Effector CD4-positive, alpha-beta T cell (primary cell): ENCODE measurements around the gene COX5B.
A peak's percentile ranks its signal among the peaks of the same experiment; 100 is the strongest.
"Not testable (repeated sequence)": the region's sequence is repeated elsewhere in the genome, so short reads cannot be mapped to it uniquely, and the experiment has no call there.

Source experiments
- DNase-seq: peaks from one replicate; pipeline ENCODE4 v3.0.0-alpha.2; 2020
- total RNA-seq: gene quantifications from one replicate; lab custom pipeline; 2026; lab: John Stamatoyannopoulos, UW

The COX5B gene, protein sequence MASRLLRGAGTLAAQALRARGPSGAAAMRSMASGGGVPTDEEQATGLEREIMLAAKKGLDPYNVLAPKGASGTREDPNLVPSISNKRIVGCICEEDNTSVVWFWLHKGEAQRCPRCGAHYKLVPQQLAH
- total RNA-seq = 29.3 reads per million, percentile 55 among the genes with 10 or more reads in this experiment

DNA sequence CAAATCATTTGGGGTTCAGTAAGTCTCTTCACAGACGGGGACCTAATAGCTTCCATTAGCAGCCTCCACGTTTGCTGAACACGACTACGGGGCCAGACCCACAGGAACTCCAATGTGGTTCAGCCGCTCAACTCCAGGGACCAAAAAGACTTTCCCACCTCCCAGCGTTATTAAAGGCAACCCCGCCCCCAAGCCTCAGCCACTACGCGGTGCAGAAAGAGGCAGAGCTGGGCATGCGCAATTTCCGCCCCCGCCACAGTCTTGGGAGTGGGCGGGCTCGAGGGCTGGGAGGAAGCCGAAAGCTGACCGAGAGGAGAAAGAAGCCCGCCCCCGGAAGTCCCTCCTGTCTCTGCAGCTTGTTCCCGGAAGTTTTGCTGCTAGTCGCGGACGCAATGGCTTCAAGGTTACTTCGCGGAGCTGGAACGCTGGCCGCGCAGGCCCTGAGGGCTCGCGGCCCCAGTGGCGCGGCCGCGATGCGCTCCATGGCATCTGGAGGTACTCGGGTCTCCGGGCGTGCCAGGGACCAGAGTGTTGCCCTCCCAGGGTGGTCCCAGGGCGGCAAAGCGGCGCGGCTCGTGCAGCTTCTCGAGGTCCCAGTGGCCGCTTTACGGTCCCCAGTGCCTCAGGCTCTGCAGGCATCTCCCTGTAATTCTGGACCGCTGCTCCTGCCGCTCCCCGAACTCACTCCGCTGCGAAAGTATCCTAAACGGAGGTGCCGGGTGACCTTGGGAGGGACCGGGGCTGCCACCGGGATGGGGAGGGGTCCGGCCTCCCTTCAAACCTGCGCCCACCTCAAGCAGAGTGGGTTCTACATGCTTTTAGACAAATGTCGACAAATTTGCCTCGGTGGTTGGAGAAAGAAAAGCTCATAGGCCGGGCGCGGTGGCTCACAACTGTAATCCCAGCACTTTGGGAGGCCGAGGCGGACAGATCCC is at the start of gene COX5B:
COX5B (plus strand) TSS at position 368 of the 935 bp plus-strand sequence; CDS start at position 393, 25 bp downstream.
- DNase-seq = peak; percentile 98

DNA sequence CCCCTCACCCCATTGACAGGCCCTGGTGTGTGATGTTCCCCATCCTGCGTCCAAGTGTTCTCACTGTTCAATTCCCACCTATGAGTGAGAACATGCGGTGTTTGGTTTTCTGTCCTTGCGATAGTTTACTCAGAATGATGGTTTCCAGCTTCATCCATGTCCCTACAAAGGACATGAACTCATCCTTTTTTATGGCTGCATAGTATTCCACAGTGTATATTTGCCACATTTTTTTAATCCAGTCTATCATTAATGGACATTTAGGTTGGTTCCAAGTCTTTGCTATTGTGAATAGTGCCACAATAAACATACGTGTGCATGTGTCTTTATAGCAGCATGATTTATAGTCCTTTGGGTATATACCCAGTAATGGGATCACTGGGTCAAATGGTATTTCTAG is 49.7 kb upstream of the COX5B start:
- not testable (repeated sequence) for DNase-seq

DNA sequence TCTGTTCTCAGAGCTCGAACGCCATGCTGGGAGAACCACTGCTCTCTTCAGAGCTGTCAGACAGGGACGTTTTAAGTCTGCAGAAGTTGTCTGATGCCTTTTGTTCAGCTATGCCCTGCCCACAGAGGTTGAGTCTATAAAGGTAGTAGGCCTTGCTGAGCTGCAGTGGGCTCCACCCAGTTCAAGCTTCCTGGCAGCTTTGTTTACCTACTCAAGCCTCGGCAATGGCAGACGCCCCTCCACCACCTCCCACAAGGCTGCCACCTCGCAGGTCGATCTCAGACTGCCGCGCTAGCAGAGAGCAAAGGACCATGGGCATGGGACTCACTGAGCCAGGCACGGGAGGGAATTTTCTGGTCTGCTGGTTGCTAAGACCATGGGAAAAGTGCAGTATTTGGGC is 44.3 kb upstream of the COX5B start:
- not testable (repeated sequence) for DNase-seq

DNA sequence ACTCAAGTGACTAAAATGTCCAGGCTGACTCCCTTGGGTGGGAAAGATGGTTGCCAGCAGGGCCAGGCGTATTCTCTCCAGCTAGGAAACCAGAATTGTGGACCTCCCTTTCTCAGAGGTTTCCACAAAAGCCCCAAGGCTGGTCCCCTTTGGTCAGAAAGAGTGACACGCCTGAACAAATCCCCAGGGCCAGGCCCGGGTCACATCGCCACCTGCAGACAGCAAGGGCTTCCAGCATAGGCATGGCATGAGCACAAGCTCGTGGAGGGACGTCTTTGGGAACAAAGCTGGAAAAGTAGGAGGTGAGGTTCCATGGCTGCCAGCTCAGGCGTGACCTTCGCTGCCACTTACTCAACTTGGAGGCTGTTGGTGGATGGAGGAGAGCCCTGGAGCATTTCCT is 40.8 kb upstream of the COX5B start:
- DNase-seq = not testable (repeated sequence)

DNA sequence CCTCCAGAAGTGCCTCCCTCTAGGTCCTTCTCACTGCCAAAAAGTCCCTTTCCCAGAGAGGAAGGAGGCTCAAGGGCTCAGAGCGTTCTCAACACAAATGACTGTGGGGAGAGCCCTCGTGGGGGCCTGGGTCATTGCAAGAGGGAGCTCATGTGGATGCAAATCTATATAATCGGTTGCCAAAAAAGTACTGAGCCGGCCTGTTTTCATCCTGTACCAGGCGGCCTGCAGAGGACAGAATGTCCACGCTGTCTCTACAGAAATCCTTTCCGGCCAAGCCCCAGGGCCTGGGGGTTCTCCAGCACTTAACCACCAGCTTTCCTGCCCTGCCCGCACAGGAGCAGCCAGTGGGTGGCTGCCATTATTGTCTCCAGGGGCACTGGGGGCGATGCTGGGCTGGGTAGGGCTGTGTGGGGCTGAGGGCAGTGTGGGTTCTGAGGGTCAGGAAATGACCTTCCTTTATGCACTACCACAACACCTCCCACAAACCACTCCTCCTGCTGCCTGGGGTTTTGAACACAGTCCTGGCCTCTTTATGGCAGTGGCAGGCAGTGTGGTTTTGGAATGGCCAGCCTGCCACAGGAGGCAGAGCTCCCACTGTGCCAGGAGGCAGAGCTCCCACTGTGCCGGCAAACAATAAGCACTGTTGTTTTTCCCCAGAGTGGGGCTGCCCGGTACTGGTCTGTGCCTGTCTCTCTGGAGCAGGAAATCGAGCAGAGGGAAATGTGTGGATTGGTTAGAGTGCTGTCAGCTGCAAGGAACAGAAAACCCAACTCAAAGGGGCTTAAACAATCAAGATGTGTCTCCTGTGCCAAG is 40.1 kb upstream of the COX5B start:
- DNase-seq = not testable (repeated sequence)

DNA sequence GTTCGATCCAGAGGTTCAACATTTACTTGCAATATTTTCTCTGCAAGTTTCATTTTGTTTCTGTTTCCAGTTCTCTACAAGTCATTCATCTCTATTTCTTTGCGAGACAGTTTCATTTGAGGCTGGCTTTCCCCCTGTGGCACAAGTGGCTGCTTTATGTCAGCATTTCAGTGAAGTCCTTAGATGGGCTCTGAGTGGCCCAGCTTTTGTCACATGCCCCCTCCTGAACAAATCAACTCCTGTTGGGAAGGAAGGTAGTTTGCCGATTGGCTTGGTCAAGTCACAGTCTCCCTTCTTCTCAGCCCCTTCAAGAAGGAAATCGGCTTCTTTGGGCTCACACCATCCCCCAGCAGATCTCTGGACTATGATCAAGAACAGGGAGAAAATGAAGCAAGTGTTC is 37.1 kb upstream of the COX5B start:
- not testable (repeated sequence) for DNase-seq

DNA sequence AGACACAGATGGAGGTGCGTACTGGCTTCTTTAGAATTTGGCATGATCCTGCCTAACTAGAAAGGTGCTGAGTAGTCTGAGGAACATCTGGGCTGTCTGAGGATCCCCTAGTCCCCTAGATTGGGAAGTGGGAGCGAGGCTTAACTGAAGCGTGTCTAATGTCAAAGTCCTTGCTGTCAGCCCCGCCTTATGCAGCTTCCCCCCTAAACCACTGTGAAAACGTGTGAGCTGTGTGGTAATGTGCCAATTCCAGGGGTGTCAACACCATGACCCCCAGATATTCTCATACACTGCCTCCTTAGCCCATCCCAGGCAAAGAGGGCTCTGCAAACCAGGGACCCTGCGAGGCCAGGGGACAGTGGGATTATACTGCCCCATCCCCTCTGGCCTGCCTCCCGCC is 34.0 kb upstream of the COX5B start:
- not testable (repeated sequence) for DNase-seq

DNA sequence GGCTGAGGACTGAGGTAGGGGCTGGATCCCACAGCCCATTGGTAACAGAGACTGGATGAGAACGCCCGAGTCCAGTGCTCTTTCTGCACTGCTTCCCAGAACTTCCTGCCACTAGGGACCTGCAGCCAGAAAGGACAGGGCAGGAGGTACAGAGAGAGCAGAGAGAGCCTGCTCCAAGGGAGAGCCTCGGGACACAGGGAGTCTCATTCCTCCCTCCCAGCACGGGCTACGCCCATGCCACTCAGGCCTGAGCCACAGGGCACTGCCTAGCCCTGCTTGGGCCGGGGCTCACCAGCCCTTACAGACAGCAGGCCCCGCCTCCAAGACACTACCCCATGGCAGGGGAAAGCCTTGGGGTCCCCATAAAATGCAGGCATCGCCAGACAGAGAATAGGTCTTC is 30.1 kb upstream of the COX5B start:
- DNase-seq = not testable (repeated sequence)

DNA sequence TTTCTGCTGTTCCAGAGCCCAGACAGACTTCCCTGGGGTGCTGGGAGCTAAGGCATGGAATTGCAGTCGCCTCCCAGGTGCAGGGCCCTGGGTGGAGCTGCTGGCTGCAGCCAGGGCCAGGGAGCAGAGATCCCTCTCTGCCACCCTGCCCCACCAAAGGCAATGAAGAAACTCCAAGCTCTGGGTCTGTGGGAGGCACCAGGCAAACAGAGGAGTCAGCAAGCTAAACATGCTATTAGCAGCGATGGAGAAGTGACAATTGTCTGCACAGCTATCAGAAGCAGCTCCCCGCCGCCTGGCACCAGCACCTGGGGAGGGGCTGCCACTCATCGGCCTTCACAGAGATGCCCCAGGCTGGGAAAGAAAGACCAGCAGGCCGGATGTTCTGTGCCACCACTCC is 28.0 kb upstream of the COX5B start:
- DNase-seq = no peak

DNA sequence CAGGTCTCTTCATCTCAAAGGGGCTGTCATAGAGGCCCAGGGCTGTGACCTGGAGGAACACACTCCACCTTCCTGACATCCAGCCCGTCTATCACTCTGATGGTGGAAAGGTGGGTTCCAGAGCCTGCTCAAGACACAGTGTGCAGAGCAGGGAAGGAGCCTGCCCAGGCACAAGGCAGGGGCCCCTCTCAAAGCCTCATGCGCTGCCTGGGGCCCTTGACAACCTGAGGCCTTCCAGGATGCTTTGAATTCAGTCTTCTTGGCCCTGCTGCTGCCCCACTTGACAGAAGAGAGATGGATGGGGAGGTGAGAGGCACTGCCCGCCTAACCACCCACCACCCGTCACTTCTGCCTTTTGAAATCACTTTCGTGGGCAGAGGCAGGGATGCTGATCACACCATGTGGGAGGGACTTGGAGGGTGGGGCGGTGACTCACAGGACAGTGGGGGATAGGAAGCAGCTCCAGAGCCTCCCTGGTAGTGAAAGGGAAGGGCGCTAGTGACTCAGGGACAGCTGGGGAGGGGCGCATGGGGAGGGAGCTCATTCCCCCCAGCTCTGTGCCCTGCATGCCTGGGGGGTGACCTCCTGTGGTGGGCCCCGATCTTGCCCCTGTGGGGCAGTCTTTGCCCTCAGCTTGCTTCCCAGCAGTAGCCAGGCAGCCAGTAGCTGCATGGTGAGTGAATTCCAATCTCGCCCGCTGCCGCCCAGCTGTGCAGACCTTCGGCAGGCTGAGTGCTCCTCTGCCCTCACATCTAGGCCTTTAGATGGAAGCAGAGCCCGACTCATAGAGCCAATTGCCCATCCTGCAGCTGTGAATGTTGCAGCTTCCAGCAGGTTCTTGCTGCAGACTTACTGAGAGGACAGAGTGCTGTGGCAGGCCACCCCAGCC is 26.7 kb upstream of the COX5B start:
- not testable (repeated sequence) for DNase-seq

DNA sequence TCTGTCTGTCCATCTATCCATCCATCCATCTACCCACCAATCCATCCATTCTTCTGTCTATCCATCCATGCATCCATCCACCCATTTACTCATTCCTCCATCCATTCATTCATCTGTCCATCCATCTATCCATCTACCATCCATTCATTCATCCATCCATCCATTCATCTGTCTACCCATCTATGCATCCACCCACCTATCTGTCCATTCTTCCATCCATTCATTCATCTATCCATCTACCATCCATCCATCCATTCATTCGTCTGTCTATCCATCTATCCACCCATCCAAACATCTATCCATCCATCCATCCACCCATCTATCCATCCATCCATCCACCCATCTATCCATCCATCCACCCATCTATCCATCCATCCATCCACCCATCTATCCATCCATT is 25.4 kb upstream of the COX5B start:
- not testable (repeated sequence) for DNase-seq

DNA sequence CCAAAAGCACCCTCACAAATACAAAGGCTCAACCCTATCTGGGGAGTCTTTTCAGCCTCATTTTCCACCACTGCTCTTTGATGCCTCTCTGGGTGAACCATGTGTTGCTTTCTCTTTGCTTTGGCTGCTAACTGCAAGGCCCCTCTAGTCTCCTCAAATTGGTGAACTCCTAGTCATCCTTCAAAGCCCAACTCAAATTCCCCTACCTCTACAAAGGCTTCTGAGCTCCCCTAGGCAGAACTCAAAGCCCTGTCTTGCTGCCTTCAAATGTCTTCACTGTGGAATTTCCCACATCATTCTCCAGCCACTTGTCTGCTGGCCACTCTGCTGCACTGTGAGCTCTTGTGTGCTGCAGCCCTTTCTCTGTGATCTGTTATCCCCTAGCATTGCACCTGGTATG is 22.9 kb upstream of the COX5B start:
- DNase-seq = not testable (repeated sequence)

DNA sequence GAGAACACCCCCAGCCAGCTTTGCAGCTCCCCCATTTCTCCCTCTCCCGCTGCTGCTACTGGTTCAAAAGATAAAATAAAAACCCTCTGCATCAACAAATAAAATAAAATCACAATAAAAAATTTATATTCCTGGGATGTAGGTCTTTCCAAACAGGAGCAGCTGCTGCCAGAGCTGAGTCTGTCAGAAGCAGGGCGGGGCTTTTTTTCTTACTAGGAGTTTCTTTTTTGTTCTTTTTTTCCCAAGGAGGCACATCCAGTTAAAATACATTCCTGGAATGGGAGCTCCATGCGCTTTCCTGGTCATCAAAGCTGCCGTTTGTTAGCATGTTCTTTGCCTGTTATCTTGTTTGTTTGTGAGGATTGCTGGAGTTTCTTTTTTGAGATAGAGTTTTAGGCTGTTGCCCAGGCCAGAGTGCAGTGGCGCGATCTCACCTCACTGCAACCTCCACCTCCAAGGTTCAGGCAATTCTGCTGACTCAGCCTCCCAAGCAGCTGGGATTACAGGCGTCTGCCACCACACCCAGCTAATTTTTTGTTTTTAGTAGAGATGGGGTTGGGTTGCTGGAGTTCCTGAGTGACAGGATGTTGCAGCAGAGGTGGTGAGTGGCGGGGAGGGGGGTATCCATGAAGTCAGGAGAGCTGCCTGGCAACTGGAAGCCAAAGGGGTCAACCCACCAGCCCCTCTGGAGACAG is 20.4 kb upstream of the COX5B start:
- DNase-seq = not testable (repeated sequence)

DNA sequence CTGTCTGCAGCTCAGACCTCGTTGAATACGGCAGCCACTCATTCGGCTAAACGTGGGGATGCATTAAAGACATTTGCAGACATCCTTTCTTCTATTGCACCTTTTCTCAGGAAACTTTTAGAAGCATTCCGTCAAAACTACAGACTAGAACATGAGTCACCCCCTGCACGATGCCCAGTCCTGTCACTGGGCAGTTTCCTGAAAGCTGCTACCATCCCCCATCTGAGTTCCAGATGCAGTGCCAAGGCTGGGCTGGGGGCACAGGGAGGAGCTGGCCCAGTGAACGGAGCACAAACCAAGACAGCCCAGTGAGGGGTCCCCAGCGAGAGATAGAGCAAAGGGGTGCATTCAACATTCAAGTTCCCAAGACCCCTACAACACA is 19.8 kb upstream of the COX5B start:
- not testable (repeated sequence) for DNase-seq

DNA sequence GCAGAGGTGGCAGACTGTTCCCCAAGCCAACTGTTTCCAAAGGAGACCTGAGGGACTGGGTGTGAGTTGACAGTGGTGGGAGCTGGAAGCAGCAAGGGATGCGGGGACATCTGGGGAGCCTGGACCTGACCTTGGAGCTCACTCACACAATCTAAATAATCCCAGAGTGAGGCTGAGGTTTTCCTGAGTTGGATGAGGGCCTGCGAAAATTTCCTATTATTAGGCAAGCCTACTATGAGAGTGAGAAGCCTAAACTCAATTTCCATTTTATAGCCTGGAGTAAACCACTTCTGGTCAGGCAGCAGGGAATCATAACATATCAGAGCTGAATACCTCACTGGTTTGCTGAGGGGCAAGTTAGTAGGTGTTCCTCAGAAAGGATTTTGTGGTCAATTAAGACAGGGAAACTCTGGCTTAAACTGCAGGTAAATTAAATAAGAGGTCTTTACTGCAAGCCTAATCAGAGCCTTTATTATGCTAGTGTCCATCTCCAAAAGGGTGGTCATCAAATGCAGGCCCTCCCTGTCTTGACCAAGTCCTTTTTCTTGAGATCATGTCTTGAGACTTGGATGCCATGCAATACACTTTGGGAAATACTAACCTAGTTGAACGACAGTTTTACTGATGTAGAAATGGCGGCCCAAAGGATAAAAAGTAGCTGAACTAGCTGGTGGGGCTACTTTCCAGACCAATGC is 1.7 kb upstream of the COX5B start:
- no peak for DNase-seq

DNA sequence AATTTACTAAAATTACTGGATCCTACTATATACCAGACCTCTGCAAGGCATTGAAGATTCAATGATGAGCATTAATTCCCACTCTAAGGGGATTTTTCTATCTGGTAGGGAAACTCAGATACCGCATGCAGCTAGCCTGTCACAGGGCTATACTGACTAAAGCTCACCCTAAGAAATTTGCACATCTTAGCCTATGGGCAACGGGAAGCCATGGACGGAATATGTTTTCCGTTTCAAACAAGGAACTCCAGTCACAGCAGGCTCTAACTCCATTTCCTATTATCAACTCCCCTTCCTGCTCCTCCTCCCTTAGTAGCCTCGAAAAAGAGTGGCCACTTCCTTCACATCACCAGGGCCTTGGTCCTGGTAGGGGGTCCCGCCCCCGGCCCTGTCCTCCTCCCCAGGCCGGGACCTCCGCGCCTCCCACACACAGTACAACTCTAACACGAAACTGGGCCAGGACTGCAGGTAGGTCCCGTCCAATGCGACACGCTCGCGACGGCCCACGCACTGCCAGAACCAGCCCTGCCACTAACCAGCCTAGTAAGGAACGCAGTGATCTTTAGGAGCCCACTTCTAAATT is 659 bp upstream of the COX5B start:
- no peak for DNase-seq

DNA sequence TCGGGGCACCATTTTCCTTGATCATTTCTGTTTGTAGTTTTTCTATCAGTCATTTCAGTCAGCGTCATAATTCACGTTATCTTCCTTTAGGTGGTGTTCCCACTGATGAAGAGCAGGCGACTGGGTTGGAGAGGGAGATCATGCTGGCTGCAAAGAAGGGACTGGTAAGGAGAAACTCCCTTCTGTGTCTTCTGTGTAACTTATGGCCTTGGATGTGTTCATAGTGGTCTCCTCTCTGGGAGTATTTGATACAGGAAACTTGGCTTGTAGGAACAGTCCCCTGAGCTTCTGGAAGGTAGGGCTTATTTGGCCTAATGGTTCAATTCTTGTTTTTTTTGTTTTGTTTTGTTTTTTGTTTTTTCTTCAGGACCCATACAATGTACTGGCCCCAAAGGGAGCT is 1.1 kb downstream of the COX5B start:
- no peak for DNase-seq

DNA sequence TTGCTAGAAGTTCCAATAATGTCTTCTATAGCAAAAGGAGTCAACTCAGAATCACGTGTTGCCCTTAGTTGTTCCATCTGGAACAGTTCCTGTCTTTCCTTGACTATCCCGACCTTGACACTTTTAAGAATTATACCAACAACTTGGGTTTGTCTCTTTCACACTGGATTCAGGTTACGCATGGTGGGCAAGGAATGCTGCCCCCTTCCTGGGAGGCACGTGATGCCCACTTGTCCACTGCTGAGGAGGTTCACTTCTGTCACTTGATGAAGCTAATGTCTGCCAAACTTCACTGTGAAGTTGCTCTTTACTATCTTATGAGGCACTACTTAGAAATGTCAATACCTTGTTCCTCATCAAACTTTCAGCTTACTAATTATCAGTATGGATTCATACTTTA is 5.3 kb downstream of the COX5B start:
- no peak for DNase-seq

DNA sequence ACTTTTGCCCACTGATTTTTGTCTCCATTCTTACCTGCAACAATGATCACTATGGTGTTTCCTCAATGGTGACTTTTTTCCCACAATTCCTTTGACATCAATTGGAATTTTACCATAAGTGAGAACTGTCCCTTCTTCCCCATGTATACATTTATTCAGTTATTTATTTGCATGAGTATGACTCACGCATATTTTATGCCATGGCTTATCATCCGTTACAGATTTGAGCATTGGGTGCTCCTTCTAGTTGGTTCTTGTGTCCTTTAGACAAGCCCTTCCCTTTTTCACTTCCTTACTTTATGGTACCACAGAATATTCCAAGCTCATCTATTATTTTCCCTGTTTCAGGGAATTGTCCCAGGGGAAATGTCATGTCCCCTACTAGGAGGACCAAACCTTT is 7.6 kb downstream of the COX5B start:
- no peak for DNase-seq

DNA sequence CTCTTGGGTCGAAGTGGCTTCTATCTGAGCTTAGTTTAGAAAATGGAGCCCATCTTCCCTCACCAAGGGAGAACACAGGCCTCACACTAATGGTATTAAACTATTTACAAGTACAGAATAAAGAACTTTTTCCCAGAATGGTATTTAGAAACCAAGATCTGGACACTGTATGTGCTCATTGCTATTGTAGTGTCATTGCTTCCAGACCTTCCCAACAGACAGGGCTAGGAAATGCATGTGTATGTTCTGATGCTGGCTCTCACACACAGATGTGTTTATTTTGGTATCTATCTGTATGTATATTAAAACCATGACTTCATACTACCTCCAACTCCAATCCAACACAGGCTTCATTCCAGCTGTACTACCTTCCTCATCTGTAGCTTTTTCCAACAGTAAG is 8.0 kb downstream of the COX5B start:
- no peak for DNase-seq

DNA sequence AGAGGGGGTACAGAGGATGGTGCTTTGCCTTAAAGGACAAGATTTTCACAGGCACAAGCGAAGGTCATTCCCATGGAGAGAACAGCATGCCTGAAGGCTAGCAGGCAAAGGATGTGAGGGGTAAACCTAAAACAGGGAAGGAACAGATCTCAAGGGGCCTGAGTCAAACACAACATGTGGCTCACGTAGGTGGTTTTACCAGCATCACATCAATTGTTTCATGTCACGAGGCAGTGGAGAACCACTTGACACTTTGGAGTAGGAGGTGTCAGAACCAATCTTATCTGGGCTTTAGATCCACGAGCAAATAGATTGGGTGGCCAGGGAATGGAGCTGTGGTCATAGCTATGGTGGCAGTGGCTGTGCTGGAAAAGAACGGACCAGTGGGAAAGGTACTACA is 8.4 kb downstream of the COX5B start:
- DNase-seq = no peak
